GM18951 (cell line): ENCODE data around the gene DMRTC1.
"Not testable (repeated sequence)": the region's sequence is repeated elsewhere in the genome, so short reads cannot be mapped to it uniquely, and the experiment has no call there.

Experiments
- in situ Hi-C: fragments of 300-500 bp; cut with MboI; formaldehyde crosslinking; loops from one replicate; pipeline ENCODE4 v1.12.0; 2022; ENCODE audit warnings: low sequenced_read_pairs, mixed read lengths, inconsistent platforms; ENCODE audit not compliant: unreplicated experiment

DMRTC1 gene

DNA sequence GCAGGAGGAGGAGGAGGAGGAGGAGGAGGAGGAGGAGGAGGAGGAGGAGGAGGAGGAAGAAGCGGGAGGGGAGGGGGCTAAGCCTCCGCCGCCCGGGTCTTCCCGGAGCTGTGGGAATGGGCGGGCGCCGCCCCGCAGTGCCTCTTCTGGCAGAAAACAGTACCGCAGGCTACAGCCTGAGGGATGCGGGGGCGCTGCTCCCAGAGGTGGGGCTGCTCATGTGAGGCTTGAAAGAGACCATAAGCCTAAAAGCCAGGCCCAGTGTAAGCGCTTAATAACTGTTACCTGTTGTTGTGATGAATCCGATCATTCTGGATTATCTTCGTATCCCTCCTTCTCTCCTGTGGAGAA is at the start of gene DMRTC1:
TSS of gene DMRTC1 (minus strand) at position 19 of the 351 bp plus-strand sequence. CDS start 68,143 bp downstream, outside the sequence.
- in situ Hi-C loops: not testable (repeated sequence)

- in situ Hi-C loops: not testable (repeated sequence)
Observed at GRCh38 chrX:72980894-72981469, 37.3 kb upstream of the DMRTC1 start.

DNA sequence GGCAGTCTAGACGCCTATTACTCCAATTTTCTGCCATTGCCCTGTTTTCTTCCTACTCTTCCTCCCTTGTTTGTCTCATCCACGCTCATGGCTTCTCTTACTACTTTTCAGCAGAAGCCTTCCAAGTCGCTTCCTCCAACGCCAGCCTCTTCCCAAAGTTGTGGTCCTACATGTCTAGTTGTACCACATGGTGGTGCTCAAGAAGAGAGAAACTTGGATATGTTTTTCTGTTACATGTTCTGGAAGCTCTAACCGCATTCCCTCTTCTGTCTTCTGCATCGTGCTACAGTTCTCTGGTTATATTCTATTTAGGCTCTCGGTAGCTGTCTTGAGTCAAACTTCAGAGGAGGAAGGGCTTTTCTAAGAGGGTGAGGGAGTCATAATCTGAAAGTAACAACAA is 31.2 kb upstream of the DMRTC1 start:
- in situ Hi-C loops: loop anchor here (25.0 kb wide), 1 partner anchor 238 kb away; no protein-coding TSS in a partner anchor

- in situ Hi-C loops: loop anchor here (25.0 kb wide), 1 partner anchor 235 kb away; no protein-coding TSS in a partner anchor
Observed at GRCh38 chrX:72971859-72972258, 28.2 kb upstream of the DMRTC1 start.

DNA sequence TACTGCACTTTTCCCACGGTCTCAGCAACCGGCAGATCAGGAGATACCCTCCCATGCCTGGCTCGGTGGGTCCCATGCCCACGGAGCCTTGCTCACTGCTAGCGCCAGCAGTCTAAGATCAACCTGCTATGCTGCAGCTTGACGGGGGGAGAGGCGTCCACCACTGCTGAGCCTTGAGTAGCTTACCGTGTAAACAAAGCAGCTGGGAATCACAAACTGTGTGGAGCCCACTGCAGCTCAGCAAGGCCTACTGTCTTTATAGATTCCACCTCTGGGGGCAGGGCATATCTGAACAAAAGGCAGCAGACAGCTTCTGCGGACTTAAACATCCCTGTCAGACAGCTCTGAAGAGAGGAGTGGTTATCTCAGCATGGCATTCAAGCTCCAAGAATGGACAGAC is 16.3 kb upstream of the DMRTC1 start:
- in situ Hi-C loops: loop anchor here (25.0 kb wide), 1 partner anchor 223 kb away; no protein-coding TSS in a partner anchor

GRCh38 chrX:72943035-72943818 is 410 bp downstream of the DMRTC1 start:
- in situ Hi-C loops: not testable (repeated sequence)

DNA sequence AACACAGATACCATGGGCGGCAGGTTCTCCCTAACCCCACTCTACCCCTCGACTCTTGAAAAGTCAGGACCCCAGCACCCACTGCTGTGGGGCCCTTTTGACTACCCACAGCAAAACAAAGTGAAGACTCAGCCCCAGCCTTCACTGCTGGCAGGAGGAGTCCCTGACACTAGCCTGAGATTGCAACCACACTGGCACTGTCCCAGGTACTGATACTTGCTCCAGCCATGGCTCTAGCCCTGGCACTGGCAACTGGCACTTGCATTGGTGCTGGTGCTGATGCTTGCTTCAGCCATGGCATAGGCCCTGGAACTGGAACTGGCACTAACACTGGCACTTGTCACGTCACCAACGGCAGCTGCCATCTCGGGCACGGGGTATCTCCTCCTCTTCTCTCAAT is 1.4 kb downstream of the DMRTC1 start:
- in situ Hi-C loops: not testable (repeated sequence)

GRCh38 chrX:72937906-72938305 is 5.7 kb downstream of the DMRTC1 start, which contains the start of gene FAM236A:
Gene FAM236A (plus strand): TSS chrX:72938206. CDS start chrX:72938263, 57 bp downstream.
- in situ Hi-C loops: not testable (repeated sequence)

GRCh38 chrX:72936882-72937455 is 6.7 kb downstream of the DMRTC1 start:
- in situ Hi-C loops: not testable (repeated sequence)

DNA sequence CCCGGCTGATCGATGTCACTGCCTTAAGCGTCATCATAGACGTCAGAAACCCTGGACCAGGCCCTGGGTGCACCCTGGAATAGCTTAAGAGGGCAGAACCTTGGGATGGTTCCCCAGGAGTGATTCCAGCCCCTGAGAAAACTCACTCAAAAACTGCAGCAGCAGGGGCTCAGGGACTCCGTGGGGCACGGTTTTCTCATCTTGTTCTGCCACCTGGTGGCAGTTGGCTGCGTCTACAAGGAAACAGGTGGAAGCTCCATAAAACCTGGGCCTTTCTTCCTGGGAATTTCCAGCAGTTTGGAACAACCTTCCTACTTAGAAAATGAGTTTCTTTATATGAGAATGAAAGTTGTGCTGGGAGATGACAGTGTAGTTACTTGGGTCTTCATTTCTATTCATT is 7.2 kb downstream of the DMRTC1 start:
- in situ Hi-C loops: not testable (repeated sequence)

GRCh38 chrX:72932283-72932682 is 11.4 kb downstream of the DMRTC1 start:
- in situ Hi-C loops: not testable (repeated sequence)

DNA sequence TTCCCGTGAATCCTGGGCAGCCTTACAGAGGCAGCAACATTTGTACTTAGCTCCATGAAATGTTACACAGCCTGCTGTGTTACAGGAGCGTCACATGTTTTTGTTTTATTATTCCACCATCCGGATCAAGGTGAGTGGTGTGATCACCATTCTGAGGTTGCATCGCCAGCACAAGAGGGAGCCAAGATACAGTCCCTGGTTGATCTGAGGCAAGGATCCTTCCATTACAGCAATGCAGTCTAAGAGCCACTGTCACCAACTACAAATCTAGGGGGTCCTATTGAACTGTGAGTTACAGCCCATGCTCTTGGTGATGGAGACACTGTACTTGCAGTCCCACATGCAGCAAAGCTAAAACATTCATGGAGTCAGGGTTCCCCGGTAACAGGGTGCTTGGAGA is 27.5 kb downstream of the DMRTC1 start:
- in situ Hi-C loops: not testable (repeated sequence)

DNA sequence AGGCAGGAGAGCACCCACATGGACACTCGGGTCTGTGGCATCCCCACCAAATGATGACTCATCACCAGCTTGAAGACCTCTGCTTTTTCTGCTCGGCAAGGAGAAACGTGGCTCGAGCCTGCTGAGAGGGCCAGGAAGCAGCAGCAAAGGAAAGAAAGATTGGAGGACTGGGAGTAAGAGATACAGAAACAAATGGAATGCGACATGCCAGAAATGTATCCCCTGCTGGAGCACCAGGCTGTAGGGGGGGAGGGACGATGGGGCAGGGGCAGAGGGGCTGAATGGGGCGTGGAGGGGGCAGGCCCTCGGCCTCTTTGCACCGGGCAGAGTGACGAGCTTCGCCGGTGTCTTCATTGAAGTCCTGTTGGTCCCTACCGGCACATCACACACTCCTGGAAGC is 31.3 kb downstream of the DMRTC1 start, which contains the start of gene FAM236C:
TSS of gene FAM236C (plus strand) at position 301 of the 400 bp plus-strand sequence. CDS start 100 bp downstream, outside the sequence.
- in situ Hi-C loops: not testable (repeated sequence)

DNA sequence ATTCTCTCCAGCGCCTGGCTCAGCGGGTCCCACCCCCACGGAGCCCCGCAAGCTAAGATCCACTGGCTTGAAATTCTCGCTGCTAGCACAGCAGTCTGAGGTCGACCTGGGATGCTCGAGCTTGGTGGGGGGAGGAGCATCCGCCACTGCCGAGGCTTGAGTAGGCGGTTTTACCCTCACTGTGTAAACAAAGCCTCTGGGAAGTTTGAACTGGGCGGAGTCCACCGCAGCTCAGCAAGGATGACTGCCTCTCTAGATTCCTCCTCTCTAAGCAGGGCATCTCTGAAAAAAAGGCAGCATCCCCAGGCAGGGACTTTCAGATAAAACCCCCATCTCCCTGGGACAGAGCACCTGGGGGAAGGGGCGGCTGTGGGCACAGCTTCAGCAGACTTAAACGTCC is 53.9 kb downstream of the DMRTC1 start:
- in situ Hi-C loops: not testable (repeated sequence)

DNA sequence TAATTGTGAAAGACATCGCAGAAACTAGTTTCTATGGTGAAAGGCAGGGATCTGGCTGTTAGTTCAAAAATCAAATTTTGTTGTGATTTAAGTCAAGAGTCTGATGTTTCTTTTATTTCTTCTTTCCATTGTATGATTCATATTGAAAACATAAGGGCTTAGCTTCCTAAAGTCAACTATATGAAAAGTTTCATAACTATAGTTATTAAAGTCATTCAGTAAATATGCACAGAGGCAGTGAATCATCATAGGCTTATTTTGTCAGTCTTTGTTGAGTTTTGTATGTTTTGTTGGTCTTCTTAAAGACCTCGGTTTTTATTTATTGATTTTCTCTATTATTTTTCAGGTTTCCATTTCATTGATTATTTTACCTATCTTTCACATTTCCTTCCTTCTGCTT is 60.7 kb downstream of the DMRTC1 start:
- in situ Hi-C loops: not testable (repeated sequence)

GRCh38 chrX:72837532-72837931 is 106.1 kb downstream of the DMRTC1 start:
- in situ Hi-C loops: not testable (repeated sequence)

DNA sequence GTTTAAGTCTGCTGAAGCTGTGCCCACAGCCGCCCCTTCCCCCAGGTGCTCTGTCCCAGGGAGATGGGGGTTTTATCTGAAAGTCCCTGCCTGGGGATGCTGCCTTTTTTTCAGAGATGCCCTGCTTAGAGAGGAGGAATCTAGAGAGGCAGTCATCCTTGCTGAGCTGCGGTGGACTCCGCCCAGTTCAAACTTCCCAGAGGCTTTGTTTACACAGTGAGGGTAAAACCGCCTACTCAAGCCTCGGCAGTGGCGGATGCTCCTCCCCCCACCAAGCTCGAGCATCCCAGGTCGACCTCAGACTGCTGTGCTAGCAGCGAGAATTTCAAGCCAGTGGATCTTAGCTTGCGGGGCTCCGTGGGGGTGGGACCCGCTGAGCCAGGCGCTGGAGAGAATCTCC is 112.9 kb downstream of the DMRTC1 start:
- in situ Hi-C loops: not testable (repeated sequence)
